Liver (tissue), 3 donors: ENCODE results near the gene ZNF775.

ENCODE experiments used
- CTCF ChIP-seq: fragments of 150-350 bp; IDR thresholded peaks from 2 replicates; pipeline ENCODE4 v1.5.1; 2017; ENCODE audit warnings: improper control_type of control experiment, low read depth, low read length; ENCODE audit not compliant: missing input control
- JUND ChIP-seq, 2 donors: IDR thresholded peaks; 2 replicates each; pipeline ENCODE4 v1.6.1; 2016; ENCODE audit warnings: antibody characterized with exemption in 2 of 2
- SP1 ChIP-seq: IDR thresholded peaks from 2 replicates; pipeline ENCODE4 v1.6.1; 2018; ENCODE audit warnings: antibody characterized with exemption, mild to moderate bottlenecking
- donor health status: healthy.
- donor health status: healthy.

- no peak for TF ChIP-seq CTCF
- TF ChIP-seq JUND (IDR thresholded peaks at IDR 0.05): no peak
- no peak for TF ChIP-seq SP1
These were observed 17.1 kb upstream of the ZNF775 start for GRCh38 chr7:150361807-150362621.
